ENCODE data around the gene AGBL3. TPM values are rescaled to one million over a fixed set of nuclear protein-coding genes. Genes with fewer than 3 reads are reported as not detected.

Gene AGBL3
- total and polyA plus RNA-seq, 2 experiments from 2014 or later, result 3.2 to 5.6 TPM

GRCh38 chr7:135111379-135111778 lies 125.1 kb downstream of the AGBL3 start:
- H3K27ac ChIP-seq (ENCODE audit: low read depth), result no peak overlapping the region
- Mint-ChIP-seq H3K4me3 (no peak overlapping the region), H3K4me1 (no peaks in the 10 kb centered on the region), H3K27ac (no peak overlapping the region), H3K9me3 (no peaks in the 10 kb centered on the region), H3K27me3 (ENCODE audit: insufficient read depth, low read depth, poor library complexity) (no peaks in the 10 kb centered on the region), H3K36me3 (ENCODE audit: low read depth) (no peaks in the 10 kb centered on the region)
- H4K20me1 ChIP-seq (replicated peaks; ENCODE audit: insufficient read depth), result no peaks in the 10 kb centered on the region
- no peak overlapping the region for H3K4me2 ChIP-seq
- no peak for ATAC-seq
- no peak overlapping the region for H2AFZ ChIP-seq
- H3K4me1 ChIP-seq (ENCODE audit: insufficient read depth), result no peaks in the 10 kb centered on the region
- DNase-seq (ENCODE audit: low spot score), result no peak
- no peaks in the 10 kb centered on the region for H3K79me2 ChIP-seq (replicated peaks; ENCODE audit: insufficient read depth)
- TF ChIP-seq EZH2phosphoT487 (IDR thresholded peaks at IDR 0.05; ENCODE audit: unreplicated experiment) (no peak), ETS1 (IDR thresholded peaks at IDR 0.05) (no peak), REST (IDR thresholded peaks at IDR 0.05; ENCODE audit: unreplicated experiment) (no peak), ZNF114 (CRISPR knock-in tag; IDR thresholded peaks at IDR 0.05) (no peak), ZNF462 (CRISPR knock-in tag; IDR thresholded peaks at IDR 0.05) (no peak), NANOG (IDR thresholded peaks at IDR 0.05; ENCODE audit: borderline replicate concordance) (no peak), JUNB (IDR thresholded peaks at IDR 0.05; ENCODE audit: unreplicated experiment) (no peak), STAT1 (IDR thresholded peaks at IDR 0.05; ENCODE audit: unreplicated experiment) (no peak), EZH2 (IDR thresholded peaks at IDR 0.05; ENCODE audit: low read depth, unreplicated experiment) (no peak), POLR2AphosphoS5 (IDR thresholded peaks at IDR 0.05; ENCODE audit: low read depth) (no peak), ZNF331 (CRISPR knock-in tag; IDR thresholded peaks at IDR 0.05; ENCODE audit: low read depth) (no peak), CREB1 (CRISPR knock-in tag; IDR thresholded peaks at IDR 0.05; ENCODE audit: low read depth) (no peak), CTCF (conservative IDR thresholded peaks at IDR 0.05; ENCODE audit: low read depth in 2 of 2) (no peak)
- no peaks in the 10 kb centered on the region for H3F3A ChIP-seq (replicated peaks; ENCODE audit: low read depth)
- H3K9me2 ChIP-seq (ENCODE audit: insufficient read depth), result peaks cover 5% of the 10 kb centered on the region
- H3K36me3 ChIP-seq (ENCODE audit: insufficient read depth), result no peaks in the 10 kb centered on the region
- no peak overlapping the region for H3K4me3 ChIP-seq
- H3K27me3 ChIP-seq (ENCODE audit: insufficient read depth), result no peaks in the 10 kb centered on the region
